ENCODE measurements around the gene GFY.

- TF ChIP-seq CTCF (conservative IDR thresholded peaks at IDR 0.05 in 1 of 2, IDR thresholded peaks at IDR 0.05 in 1 of 2; ENCODE audit: extremely low read depth in 1 of 2, insufficient read depth in 1 of 2, low read depth in 1 of 2, low read length in 2 of 2): no peak
- no peak for TF ChIP-seq EZH2 (IDR thresholded peaks at IDR 0.05; ENCODE audit: borderline replicate concordance, low read length)
Measured at GRCh38 chr19:49380391-49380790, 44.8 kb upstream of the GFY start.

Measured in mammary epithelial cell (primary cell).